GM18909 (cell line): ENCODE measurements around the gene SPEN.

ENCODE experiments used
- ATAC-seq: cut with Tn5 transposase; IDR thresholded peaks from one replicate; pipeline ENCODE4 v1.9.1; 2021; ENCODE audit warnings: mild to moderate bottlenecking; ENCODE audit not compliant: unreplicated experiment, poor library complexity

The SPEN gene

GRCh38 chr1:15852036-15852827, 4.7 kb downstream of the SPEN start:
- no peak for ATAC-seq

- no peak for ATAC-seq
Observed at GRCh38 chr1:15852828-15853302, 5.4 kb downstream of the SPEN start.

- ATAC-seq: no peak
Observed at GRCh38 chr1:15856888-15857287, 9.4 kb downstream of the SPEN start.

GRCh38 chr1:15858069-15858670, 10.7 kb downstream of the SPEN start:
- ATAC-seq: no peak

DNA sequence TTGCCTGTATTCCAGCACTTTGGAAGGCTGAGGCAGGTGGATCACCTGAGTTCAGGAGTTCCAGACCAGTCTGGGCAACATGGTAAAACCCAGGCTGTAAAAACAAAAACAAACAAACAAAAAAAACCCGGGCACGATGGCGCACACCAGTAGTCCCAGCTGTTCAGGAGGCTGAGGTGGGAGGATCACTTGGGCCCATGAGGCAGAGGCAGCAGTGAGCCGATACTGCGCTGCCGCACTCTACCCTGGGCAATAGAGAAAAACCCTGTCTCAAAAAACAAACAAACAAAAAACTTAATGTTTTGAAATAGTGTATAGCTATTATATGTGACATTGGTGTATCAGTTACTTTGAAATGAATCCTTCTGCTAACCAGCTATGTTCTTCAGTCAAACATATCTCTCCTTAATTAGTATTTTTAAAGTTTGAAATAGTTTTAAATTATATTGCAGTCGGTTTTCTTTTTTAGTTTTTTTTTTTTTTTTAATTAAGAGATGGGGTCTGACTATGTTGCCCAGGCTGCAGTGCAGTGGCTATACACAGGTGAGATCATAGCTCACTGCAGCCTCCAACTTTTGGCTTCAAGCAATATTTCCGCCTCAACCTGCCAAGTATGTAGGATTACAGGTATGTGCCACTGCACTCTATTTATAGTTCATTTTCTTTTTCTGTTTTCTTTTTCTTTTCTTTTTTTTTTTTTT, 11.3 kb downstream of the SPEN start:
- no peak for ATAC-seq

DNA sequence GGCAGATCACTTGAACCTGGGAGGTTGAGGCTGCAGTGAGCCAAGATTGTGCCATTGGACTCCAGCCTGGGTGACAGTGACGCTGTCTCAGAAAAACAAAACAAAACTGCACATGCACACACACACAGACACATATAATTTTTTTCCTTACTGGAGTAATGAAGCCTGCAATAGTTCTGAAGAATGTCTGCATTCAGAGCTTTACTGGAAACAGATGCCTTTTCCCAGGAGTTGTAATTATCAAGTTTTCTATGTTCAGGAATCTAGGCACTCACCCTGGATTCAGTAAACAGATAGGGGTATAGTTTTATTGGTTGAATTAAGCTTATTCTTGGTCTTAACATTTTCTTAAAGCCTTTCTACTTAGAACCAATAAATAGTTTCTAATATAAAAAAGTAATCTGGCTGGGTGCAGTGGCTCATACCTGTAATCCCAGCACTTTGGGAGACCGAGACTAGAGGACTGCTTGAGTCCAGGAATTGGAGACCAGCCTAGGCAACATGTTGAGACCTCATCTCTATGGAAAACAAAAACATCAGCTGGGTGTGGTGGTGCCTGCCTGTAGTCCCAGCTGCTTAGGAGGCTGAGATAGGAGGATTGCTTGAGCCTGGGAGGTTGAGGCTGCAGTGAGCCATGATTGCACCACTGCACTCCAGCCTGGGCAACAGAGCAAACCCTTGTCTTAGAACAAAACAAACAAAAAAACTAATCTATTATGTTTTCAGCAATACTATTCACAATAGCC, 15.8 kb downstream of the SPEN start:
- no peak for ATAC-seq

DNA sequence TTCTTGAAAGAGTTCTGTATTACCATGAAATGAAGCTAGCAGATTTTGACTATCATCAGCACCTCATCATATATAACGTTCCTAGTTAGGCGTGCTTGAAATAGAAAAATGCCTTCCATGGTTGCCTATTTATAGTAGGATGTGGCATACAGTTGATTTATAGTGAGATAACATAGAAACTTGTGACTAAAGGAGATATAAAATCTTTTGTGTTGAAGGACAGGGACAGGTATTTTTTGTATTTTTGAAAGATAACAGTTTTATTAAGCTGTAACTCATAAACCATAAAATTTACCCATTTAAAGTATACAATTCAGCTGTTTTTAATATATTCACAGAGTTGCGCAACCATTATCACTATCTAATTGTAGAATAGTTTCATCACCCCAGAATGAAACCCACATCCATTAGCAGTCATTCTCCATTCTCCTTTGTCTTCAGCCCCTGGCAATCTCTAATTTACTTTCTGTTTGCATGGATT, 19.3 kb downstream of the SPEN start:
- no peak for ATAC-seq

GRCh38 chr1:15867288-15867687, 19.8 kb downstream of the SPEN start:
- ATAC-seq: no peak

DNA sequence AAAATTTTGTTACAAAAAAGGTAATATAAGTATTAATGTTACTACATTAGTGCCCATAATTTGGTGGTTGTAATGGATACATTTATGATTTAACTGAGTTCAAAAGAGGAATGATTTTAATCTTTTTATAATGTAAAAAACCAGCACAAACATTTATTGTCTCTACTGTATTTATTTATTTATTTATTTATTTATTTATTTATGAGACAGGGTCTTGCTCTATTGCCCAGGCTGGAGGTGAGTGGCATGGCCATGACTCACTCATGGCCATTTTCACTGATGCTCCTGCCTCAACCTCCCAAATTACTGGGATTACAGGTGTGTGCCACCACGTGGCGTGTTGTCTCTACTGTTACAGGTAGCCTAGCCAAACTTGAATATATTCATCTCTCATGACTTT, 21.9 kb downstream of the SPEN start:
- ATAC-seq: no peak

- ATAC-seq: no peak
Observed at GRCh38 chr1:15870421-15870820, 22.9 kb downstream of the SPEN start.

DNA sequence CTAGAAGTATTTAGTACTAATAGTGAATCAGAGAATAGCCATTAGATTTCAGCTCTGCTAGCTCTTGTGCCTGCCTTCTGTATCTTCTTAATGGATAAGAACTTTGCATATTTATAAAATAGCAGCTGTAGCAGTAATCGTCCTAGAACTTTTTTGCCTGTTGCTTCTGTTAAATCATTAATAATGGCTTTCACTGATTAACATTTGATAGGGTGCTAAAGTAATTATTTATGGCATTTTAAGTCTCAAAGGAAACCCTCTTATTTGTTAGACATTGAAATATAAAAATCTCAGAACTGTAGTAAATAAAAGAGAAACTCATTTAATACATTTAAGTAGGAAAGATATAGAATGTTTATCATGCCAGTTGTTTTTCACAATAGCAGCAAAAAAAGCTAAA, 27.0 kb downstream of the SPEN start:
- no peak for ATAC-seq

- no peak for ATAC-seq
Observed at GRCh38 chr1:15876357-15877055, 29.0 kb downstream of the SPEN start.

DNA sequence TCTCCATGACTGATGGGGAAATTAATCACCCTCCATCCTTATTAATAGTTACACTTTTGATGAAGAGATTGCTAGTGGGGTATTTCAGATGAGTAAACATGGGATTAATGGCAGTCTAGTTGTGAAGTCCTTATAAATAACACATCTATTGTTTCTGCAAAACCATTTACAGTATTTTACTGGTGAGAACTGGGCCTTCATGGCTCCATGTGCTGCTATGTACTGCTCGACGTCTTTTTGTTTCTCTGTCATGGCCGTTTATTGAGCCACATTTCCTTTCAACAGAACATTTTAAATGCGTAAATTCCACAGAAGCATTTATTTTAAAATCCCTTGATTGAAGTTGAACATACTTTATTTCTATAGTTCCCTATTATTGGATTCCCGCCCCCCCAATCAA, 34.5 kb downstream of the SPEN start:
- ATAC-seq: no peak

DNA sequence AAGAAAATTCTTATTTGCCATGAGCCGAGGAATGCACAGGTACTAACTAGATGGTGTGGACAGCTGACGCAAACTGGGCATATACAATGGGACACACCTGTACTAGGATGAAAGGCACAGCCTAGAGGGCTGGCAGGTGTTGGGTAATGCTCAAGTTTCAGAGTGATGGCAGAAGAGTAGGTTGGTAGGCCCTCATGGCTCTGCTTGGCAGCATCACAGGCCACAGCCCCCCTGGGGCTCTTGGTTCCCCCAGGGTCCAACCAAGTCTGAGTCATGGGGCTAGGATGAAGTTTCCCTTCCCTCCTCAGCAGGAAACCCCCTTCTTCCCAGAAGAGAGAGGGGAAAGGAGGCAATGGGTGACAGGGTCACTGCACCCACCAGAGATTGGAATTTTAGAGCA, 35.2 kb downstream of the SPEN start:
- ATAC-seq: no peak

GRCh38 chr1:15883326-15883725, 35.8 kb downstream of the SPEN start:
- no peak for ATAC-seq

- ATAC-seq: no peak
Observed at GRCh38 chr1:15884477-15884876, 37.0 kb downstream of the SPEN start.

DNA sequence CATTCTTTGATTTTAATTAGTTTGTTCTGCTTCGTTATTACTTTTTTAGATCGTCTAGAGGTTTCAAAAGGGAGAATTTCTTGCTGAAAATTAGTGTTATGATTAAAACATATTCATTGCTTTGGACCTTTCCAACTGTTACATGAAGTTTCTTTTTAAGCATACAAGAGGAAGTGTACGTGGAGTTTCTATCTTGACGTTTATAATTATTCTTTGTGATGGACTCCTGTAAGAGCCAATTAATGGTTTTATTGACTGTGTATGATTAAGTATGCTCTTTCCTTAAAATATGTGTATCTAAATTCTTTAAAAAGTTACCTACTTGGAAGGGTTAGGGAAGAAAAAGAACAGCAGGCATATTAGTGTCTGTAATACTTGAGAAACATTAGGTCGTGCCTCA, 37.8 kb downstream of the SPEN start:
- ATAC-seq: no peak

DNA sequence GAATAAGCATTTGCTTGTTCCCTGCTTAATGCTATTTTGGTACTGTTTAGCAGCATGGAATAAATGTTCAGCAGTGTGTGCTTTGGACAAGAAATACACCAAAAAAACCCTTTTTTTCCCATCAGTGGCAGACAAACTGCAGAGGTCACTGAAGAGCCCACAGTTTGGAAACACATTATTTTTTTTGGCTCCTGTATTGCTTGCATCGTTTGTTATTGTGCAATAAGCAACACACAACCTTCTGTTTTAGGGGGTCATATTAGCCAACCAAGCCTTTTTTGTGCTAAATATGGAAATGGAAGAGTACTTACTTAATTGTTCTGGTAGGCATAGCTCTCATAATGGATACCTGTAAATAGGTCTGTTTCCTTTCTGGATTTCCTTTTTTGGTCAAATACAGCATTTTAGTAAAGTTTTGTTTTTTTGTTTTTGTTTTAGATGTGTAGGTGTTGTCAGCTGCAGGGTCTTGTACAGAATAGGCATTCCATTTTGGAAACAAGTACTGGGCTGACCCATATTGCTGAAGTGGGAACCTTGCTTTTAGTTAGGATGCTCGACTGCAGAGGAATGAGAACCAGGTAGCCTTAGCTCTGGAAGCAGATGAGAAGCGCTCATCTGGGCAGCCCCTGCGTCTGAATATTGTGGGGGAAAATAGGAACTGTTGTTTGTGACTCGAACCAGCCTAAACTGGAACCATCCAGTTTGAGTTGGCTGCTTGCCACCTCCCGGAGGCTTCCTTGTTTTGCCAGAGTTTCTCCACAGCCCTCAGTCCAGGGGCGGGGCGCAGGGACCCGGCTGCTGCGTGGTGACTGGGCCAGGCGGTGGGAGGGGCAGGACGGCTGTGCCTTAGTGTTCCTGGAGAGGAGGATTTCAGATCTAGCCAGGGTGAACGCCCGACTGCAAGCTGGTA, 38.4 kb downstream of the SPEN start:
- peak; percentile 55 for ATAC-seq

DNA sequence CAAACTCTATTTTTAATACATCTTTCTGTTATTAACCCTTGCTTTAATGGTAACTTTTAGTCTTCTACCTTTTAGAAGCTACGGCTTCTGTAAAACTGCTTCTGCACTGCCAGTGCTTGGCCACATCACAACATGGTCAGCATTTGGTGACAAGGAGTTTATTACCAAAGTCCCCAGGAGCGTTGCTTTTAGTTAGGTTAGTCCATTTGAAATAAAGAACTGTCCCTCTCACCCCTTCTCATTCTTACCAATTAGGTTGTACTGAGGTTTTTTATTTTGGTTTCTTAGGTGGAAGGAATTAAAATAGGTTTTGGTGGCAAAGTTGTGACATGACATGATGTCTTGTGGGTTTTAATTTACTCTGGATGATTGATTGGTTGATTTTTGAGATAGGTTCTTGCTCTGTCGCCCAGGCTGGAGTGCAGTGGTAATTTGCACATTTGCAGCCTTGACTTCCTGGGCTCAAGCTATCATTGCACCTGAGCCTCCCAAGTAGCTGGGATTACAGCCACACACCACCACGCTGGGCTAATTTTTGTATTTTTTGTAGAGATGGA, 39.2 kb downstream of the SPEN start:
- peak; percentile 7 for ATAC-seq
